ENCODE data around the gene PLA2G3. TPM values are rescaled to one million over a fixed set of nuclear protein-coding genes. Genes with fewer than 3 reads are reported as not detected.

PLA2G3 gene
- total RNA-seq, 2 donors from 2014 or later = not detected

DNA sequence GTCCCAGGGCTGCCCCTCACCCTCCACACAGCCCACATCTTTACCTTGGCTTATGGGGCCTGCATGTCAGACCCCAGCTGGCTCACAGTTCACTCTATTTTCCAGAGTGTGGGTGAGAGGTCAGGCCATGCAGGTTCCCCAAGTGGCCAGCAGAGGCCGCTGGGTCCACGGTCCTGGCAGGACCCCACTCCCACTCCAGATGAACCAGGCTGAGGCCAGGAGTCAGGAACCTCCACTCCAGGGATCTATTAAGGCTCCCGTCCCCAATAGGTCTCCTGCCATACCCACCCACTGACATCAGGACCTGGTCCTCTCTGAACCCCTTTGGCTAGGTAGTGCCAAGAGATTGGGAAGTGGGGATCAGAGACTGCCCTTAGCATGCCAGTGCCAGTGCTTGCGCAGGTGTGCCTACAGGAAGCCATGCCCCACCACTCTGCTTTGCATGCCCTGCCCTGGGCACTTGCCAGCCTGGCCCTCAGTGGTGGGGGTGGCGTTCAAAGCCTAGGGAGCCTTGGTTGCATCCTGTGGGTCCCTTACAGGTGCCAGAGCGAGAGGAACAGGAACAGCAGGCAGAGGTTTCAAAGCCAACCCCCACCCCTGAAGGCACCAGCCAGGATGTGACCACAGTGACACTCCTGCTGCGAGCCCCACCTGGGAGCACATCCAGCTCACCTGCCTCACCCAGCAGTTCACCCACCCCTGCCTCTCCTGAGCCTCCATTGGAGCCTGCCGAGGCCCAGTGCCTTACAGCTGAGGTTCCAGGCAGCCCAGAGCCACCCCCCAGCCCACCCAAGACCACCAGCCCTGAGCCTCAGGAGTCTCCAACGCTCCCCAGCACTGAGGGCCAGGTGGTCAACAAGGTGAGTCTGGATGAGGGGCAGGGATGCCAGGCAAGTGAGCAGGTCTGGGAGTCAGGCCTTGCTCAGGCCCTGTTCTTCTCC lies 50.9 kb downstream of the PLA2G3 start:
- Histone ChIP-seq H3K4me3 (no peak overlapping the region), H3K27me3 (no peaks in the 10 kb centered on the region), H3K27ac (peak overlapping the region in 1 of 2 donors; percentile 23), H3K36me3 (peaks cover 68% of the 10 kb centered on the region), H3K9me3 (no peaks in the 10 kb centered on the region), H3K4me1 (peaks cover 0 to 70% of the 10 kb centered on the region in 2 donors)
- no peak for DNase-seq (ENCODE audit: low spot score)
- TF ChIP-seq, protein P1, sequence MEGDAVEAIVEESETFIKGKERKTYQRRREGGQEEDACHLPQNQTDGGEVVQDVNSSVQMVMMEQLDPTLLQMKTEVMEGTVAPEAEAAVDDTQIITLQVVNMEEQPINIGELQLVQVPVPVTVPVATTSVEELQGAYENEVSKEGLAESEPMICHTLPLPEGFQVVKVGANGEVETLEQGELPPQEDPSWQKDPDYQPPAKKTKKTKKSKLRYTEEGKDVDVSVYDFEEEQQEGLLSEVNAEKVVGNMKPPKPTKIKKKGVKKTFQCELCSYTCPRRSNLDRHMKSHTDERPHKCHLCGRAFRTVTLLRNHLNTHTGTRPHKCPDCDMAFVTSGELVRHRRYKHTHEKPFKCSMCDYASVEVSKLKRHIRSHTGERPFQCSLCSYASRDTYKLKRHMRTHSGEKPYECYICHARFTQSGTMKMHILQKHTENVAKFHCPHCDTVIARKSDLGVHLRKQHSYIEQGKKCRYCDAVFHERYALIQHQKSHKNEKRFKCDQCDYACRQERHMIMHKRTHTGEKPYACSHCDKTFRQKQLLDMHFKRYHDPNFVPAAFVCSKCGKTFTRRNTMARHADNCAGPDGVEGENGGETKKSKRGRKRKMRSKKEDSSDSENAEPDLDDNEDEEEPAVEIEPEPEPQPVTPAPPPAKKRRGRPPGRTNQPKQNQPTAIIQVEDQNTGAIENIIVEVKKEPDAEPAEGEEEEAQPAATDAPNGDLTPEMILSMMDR (IDR thresholded peaks at IDR 0.05) = peak; percentile 72 to 85

DNA sequence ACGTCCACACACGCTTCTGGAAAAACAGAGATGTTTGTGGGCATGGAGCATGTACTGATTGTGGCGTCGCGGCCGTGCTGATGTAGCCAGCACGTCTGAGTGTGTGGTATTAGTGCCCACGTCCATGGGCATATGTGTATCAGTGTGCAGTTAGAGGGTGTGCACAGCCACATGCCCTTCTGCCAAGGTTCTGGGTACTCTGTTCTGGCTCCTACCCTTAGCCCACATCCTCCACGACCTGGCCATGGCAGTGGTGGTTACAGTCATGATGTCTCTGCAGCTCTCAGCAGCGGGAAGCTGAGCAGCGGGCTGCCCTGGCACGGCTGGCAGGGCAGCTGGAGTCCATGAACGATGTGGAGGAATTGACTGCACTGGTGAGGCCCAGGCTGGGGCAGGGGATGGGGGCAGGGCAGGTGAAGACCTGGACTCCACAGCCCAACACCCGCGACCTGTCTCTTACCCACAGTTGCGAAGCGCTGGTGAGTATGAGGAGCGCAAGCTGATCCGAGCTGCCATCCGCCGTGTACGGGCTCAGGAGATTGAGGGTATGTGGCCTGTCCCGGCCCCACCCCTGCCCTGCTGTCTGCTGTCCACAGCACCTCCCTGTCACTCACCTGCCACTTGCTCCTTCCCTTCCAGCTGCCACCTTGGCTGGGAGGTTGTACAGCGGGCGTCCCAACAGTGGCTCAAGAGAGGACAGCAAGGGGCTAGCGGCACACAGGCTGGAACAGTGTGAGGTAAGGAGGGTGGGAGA lies 51.9 kb downstream of the PLA2G3 start:
- H3K27me3 ChIP-seq = no peaks in the 10 kb centered on the region
- no peak for DNase-seq (ENCODE audit: low spot score)
- H3K4me3 ChIP-seq = no peak overlapping the region
- H3K4me1 ChIP-seq = peaks cover 0 to 75% of the 10 kb centered on the region in 2 donors
- TF ChIP-seq, protein P1 (IDR thresholded peaks at IDR 0.05) = no peak
- peaks cover 59% of the 10 kb centered on the region for H3K36me3 ChIP-seq
- H3K9me3 ChIP-seq = no peaks in the 10 kb centered on the region
- peak overlapping the region in 1 of 2 donors; percentile 23 for H3K27ac ChIP-seq

DNA sequence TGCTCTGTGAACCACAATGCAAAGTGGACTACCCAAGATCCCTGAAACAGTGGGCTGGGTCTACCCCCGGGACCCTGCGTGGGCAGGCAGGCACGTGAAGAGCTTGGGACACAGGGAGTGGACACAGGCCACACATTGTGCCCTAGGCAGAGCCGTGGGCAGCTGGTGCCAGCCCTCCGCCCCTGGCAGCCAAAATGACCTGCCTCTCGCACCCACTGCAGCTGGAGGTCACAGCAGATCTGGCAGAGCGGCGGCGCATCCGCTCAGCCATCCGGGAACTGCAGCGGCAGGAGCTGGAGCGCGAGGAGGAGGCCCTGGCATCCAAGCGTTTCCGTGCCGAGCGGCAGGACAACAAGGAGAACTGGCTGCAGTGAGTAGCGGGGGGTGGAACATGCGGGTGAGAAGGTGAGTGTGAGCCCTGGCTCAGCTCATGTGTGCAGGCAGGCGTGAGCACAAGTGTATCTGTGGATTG lies 52.5 kb downstream of the PLA2G3 start:
- Histone ChIP-seq H3K36me3 (peaks cover 52% of the 10 kb centered on the region), H3K4me3 (no peak overlapping the region)

DNA sequence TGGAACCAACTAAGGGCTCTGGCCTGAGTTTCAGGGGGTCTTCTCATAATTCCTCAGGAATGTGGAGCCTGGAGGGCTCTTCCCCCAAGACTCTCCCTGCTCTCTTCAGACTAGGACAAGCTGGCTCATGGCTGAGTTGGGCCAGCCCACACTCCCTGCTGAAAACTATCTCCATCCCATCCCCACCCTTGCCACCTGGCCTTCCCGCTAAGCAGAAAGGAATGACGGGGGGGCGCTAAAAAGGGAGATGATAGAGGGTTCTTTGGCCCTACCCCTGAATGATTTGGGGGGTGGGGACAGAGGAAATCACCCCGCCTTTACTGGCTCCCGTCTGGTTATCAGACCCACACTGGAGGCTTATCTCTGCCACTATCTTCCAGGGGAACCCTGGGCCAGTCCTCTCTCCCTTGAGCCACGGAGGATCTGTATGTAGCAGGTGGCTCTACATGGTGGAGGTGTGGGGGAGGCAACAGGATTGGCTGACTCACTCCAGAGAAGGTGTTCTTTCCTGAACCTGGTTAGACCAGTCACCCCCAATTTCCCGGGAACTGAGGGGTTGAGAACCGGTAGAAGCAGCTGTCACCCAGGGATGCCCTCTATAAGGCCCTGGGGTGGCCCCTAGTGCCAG lies 53.5 kb downstream of the PLA2G3 start:
- Histone ChIP-seq H3K9me3 (no peaks in the 10 kb centered on the region), H3K4me3 (no peak overlapping the region), H3K4me1 (peaks cover 0 to 75% of the 10 kb centered on the region in 2 donors), H3K27me3 (no peaks in the 10 kb centered on the region), H3K36me3 (peaks cover 43% of the 10 kb centered on the region), H3K27ac (peak overlapping the region in 1 of 2 donors; percentile 27)
- DNase-seq (ENCODE audit: low spot score) = no peak
- TF ChIP-seq, protein P1 (IDR thresholded peaks at IDR 0.05) = no peak

More for the DNA sequence above, 52.5 kb downstream of the PLA2G3 start:
- no peaks in the 10 kb centered on the region for H3K27me3 ChIP-seq
- TF ChIP-seq, protein P1 (IDR thresholded peaks at IDR 0.05) = no peak
- no peak for DNase-seq (ENCODE audit: low spot score)
- peaks cover 0 to 75% of the 10 kb centered on the region in 2 donors for H3K4me1 ChIP-seq
- H3K9me3 ChIP-seq = no peaks in the 10 kb centered on the region
- H3K27ac ChIP-seq = peak overlapping the region in 1 of 2 donors; percentile 27

DNA sequence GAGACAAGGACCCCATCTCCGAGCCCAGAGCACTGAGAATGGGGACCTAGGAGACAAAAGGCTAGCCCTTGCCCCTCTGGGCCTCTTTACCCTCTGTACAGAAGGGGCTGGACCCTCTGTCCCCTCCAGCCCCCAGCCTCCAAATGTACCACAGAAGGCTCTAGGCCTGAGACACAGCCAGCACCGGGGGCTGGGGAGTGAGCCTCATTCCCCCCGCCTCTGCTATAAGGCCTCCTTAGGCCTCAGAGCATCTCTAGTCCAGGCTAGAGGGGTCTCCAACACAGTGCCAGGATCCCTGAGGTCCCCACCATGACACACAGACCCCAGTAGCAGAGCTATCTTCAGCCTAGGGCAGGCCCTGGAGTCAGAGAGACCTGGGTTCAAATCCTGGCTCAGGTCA lies 54.4 kb downstream of the PLA2G3 start:
- DNase-seq (ENCODE audit: low spot score) = no peak
- TF ChIP-seq, protein P1 (IDR thresholded peaks at IDR 0.05) = no peak
- no peaks in the 10 kb centered on the region for H3K9me3 ChIP-seq

More for the DNA sequence above, 54.4 kb downstream of the PLA2G3 start:
- Histone ChIP-seq H3K4me3 (peak overlapping the region in 1 of 2 donors; percentile 72), H3K27me3 (no peaks in the 10 kb centered on the region), H3K27ac (peak overlapping the region; percentile 92), H3K4me1 (peaks cover 0 to 72% of the 10 kb centered on the region in 2 donors), H3K36me3 (peaks cover 34% of the 10 kb centered on the region)
